Activated T-helper 2 cell treated with anti-CD3 and anti-CD28 coated beads, Interferon-gamma antibody, Interleukin-2, Interleukin-4, amounts not matched to agents 10 μg/mL and 5 μg/mL and 100 μg/mL, durations not matched to agents 14 hours and 24 hours and 36 hours (primary cell): ENCODE results near the gene TIGD1. TPM values are rescaled to one million over a fixed set of nuclear protein-coding genes. Genes with fewer than 3 reads are reported as not detected.

Experiments
- DNase-seq: peaks from one replicate; pipeline ENCODE4 v3.0.0; 2021; ENCODE audit warnings: low spot score
- H3K27ac Mint-ChIP-seq: one replicate; pipeline ENCODE4 v1.8.0; 2021; ENCODE audit warnings: mixed read lengths
- H3K27me3 Mint-ChIP-seq: one replicate; pipeline ENCODE4 v1.8.0; 2021; ENCODE audit warnings: low read depth, mixed read lengths
- H3K36me3 Mint-ChIP-seq: one replicate; pipeline ENCODE4 v1.8.0; 2021; ENCODE audit warnings: low read depth, mixed read lengths
- H3K4me1 Mint-ChIP-seq: one replicate; pipeline ENCODE4 v1.8.0; 2021; ENCODE audit warnings: low read depth, mixed read lengths
- H3K4me3 Mint-ChIP-seq: one replicate; pipeline ENCODE4 v1.8.0; 2021; ENCODE audit warnings: low read depth, mild to moderate bottlenecking, moderate library complexity, mixed read lengths
- H3K9me3 Mint-ChIP-seq: one replicate; pipeline ENCODE4 v1.8.0; 2021; ENCODE audit warnings: mixed read lengths
- intact Hi-C: fragments of 100-400 bp; cut with micrococcal nuclease; formaldehyde crosslinking; loops from one replicate; pipeline ENCODE4 v1.15.1; 2023
- total RNA-seq: library from RNA; stranded (reverse); gene quantifications from 2 replicates; pipeline ENCODE4 v1.2.3, GENCODE V29; 2022

Gene TIGD1
- total RNA-seq, 1 donor from 2014 or later: 9.1 TPM

DNA sequence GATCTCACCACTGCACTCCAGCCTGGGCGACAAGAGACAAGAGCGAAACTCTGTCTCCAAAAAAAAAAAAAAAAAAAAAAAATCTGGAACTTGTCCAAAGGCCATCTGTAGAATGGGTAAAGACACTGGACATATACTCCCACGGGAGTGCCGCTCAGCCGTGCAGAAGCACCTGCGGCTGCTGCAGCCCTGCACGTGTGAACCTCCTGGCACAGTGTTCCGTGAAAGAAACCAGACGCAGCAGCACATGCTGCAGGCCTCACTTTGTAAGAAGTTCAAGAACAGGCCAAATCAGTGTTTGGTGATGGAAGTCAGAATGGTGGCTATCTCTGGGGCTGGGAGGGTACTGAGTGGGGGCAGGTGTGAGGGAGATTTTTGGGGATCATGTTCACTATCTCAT lies 17.9 kb downstream of the TIGD1 start:
- intact Hi-C loops: no loop called here
- Mint-ChIP-seq H3K27me3 (peaks cover 7% of the 10 kb centered on the region), H3K4me1 (peaks cover 4% of the 10 kb centered on the region), H3K27ac (no peak overlapping the region), H3K4me3 (no peak overlapping the region), H3K36me3 (no peaks in the 10 kb centered on the region), H3K9me3 (no peaks in the 10 kb centered on the region)
- DNase-seq: no peak

DNA sequence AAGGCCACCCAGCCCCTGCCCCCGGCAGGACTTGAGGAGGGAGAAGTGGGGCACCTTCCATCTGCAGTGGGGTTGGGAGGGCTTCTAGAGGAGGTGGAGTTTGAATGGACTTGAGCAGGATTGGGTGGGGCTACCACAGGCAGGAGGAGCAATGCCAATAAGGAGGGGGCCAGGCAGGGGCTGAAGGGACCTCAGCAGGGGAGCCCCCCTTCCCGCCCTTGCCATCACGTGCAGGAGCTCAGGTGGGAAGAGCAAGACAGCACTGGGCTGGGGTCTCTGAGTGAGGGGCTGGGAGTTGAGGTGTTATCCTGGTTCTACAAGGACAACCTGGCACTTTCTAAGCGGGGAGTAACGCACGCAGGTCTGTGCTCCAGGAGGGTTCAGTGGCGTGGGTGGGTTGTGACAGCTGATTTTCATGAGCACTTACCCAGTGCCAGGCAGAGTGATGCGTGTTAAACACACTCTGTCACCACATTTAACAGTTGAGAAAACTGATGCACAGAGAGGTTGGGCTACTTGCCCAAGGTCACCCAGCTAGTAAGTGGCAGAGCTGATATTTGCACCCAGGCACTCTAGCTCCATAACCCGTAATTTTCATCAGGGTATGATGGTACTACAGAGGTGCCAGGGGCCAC lies 19.6 kb downstream of the TIGD1 start:
- Mint-ChIP-seq H3K27ac (no peak overlapping the region), H3K9me3 (no peaks in the 10 kb centered on the region), H3K4me1 (peaks cover 4% of the 10 kb centered on the region)

DNA sequence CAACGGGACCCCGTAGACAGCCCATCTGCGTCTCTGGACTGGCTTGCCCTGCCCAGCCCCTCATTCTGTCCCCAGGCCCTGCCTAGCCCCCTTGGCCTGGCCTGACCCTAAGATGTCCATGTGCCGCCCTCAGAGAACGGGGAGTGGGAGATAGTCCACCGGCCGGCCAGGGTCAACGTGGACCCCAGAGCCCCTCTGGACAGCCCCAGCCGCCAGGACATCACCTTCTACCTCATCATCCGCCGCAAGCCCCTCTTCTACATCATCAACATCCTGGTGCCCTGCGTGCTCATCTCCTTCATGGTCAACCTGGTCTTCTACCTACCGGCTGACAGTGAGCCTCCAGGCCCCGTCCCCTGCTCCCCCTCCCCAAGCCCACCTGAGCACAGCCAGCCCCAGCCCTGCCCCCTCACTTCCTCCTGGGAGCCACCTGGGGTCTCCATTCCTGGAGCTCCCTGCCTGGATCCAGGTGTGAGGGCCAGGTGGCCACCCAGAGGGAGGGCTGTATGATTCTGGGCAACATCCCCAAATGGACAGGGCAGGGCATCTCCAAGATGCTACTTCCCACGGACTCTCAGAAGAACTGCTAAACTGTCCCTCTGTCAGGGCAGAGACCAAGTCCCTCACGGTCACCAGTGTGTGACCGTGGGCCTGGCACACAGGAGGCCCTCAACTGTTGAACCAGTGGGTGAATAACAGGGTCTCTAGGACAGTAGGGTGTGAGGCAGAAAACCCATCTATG lies 20.4 kb downstream of the TIGD1 start:
- H3K27ac Mint-ChIP-seq: no peak overlapping the region
- H3K9me3 Mint-ChIP-seq: no peaks in the 10 kb centered on the region
- DNase-seq: no peak
- peaks cover 16% of the 10 kb centered on the region for H3K27me3 Mint-ChIP-seq
- intact Hi-C loops: no loop called here
- H3K36me3 Mint-ChIP-seq: no peaks in the 10 kb centered on the region
- no peak overlapping the region for H3K4me3 Mint-ChIP-seq
- H3K4me1 Mint-ChIP-seq: peaks cover 4% of the 10 kb centered on the region

More for the DNA sequence above, 19.6 kb downstream of the TIGD1 start:
- peaks cover 16% of the 10 kb centered on the region for H3K27me3 Mint-ChIP-seq
- no peak for DNase-seq
- intact Hi-C loops: no loop called here
- no peaks in the 10 kb centered on the region for H3K36me3 Mint-ChIP-seq
- H3K4me3 Mint-ChIP-seq: no peak overlapping the region

DNA sequence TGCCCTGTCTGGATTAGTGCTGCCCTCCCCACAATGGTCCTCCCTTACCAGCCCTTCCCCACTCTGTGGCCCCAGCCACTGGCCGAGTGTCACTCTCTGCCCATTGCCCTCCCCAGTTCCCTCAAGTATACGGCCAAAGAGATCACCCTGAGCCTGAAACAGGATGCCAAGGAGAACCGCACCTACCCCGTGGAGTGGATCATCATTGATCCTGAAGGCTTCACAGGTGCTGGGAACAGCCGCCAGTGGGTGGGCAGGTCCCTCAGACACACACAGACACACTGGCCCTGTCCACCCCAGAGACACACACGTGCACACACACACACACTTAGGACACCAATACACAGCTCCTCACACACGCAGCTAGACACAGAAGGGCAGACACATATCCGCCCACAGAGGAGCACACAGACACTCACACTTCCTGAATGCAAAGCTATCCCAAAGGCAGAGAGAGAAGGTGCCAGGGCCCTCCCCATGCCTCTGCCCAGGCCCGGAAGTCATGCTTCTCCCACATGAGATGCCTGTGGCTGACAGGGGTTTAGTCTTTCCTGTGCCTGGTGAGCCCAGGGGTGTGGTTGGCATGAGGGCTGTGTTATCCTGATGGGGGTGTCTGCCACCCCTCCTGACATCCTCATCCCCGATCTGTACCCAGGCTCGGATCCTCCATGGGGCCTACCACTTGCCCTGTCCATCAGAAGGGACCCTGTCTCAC lies 21.5 kb downstream of the TIGD1 start:
- Mint-ChIP-seq H3K4me3 (no peak overlapping the region), H3K9me3 (no peaks in the 10 kb centered on the region), H3K27ac (no peak overlapping the region), H3K27me3 (peaks cover 25% of the 10 kb centered on the region), H3K4me1 (peaks cover 4% of the 10 kb centered on the region), H3K36me3 (no peaks in the 10 kb centered on the region)
- intact Hi-C loops: no loop called here
- no peak for DNase-seq

DNA sequence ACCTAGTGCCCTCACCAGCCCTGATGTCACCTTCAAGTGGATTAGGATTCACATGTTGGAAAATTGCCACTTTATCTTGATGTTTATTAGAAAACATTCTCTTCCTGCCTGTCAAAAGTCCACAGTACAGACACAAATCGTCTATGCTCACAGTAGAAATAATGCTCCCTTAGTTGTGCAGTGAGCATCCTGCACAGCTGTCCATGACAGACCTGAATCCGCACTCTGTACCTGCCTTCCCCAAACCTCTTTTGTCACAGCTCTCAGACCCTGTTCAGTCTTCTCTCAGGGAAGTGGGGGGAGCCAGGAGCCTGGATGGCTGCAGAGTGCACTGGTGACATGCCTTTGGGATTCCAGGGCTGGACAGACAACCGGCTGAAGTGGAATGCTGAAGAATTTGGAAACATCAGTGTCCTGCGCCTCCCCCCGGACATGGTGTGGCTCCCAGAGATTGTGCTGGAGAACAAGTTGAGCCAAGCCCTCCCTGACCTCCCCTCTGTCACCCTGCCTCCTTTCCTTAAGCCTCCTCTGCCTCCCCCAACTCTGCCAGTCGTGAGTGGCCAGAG lies 22.4 kb downstream of the TIGD1 start:
- H3K36me3 Mint-ChIP-seq: no peaks in the 10 kb centered on the region
- no peak for DNase-seq
- H3K4me1 Mint-ChIP-seq: peaks cover 4% of the 10 kb centered on the region
- H3K4me3 Mint-ChIP-seq: no peak overlapping the region
- no peak overlapping the region for H3K27ac Mint-ChIP-seq
- peaks cover 30% of the 10 kb centered on the region for H3K27me3 Mint-ChIP-seq
- no peaks in the 10 kb centered on the region for H3K9me3 Mint-ChIP-seq
- intact Hi-C loops: no loop called here

DNA sequence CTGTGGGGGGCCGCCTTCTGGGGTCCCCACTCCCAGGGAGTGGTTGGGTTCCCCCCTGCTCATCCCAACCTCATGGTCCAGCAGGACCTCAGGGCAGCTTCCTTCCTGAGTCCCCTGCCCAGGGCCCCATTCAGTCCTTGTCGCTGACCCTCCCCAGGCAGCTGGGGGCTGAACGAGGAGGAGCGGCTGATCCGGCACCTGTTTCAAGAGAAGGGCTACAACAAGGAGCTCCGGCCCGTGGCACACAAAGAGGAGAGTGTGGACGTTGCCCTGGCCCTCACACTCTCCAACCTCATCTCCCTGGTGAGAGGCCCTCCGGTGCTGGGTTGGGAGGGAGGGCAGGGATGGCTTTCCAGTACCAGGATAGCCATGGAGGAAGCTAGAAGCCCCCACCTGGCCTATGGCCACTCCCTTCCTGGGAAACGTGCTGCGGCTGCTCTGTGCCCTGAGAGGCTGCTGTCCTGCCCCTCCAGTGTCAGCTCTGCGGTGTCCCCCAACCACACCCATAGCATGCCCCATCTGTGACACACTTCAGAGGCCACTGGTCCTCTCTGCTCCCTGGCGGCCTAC lies 23.9 kb downstream of the TIGD1 start:
- no peak overlapping the region for H3K27ac Mint-ChIP-seq
- H3K36me3 Mint-ChIP-seq: no peaks in the 10 kb centered on the region
- H3K4me1 Mint-ChIP-seq: peaks cover 4% of the 10 kb centered on the region
- intact Hi-C loops: no loop called here
- DNase-seq: no peak
- no peak overlapping the region for H3K4me3 Mint-ChIP-seq
- peaks cover 39% of the 10 kb centered on the region for H3K27me3 Mint-ChIP-seq
- no peaks in the 10 kb centered on the region for H3K9me3 Mint-ChIP-seq

DNA sequence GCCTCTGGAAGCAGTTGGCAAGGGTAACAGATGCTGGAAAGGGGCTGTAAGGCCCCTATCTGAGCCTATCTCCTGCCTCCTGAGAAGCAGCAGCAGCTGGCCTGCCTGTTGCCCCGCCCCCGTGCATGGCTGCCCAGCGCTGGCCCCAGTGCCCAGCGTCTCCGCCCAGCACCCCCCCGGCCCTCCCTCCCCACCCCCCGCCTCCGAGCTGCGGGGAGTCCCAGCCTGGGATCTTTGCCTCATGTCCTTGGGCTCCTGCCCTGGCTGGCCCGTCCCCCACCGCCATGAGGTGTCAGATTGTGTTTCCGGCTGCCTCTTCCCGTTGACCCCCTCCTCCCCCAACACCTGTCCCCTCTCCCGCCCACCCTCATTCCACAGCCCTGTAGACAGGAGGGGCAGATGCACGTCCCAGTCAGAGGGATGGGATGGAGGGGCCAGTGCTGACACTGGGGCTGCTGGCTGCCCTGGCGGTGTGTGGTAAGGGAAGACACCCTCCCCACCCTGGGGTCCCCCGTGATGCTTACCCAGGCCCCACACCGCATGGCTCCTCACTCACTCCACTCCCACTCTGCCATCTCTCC lies 24.5 kb downstream of the TIGD1 start, which contains the start of gene CHRND:
Gene CHRND, plus strand, starts transcription at position 370 of the 581 bp plus-strand sequence. Its CDS starts 56 bp downstream, at position 426.
- intact Hi-C loops: no loop called here
- no peak within 1 kb of the TSS for H3K27ac Mint-ChIP-seq
- no peak for DNase-seq
- peaks cover 40% of the 10 kb centered on the region for H3K27me3 Mint-ChIP-seq
- peaks cover 5% of the 10 kb centered on the region for H3K4me1 Mint-ChIP-seq
- H3K36me3 Mint-ChIP-seq: no peaks in the 10 kb centered on the region
- H3K4me3 Mint-ChIP-seq: no peak within 1 kb of the TSS
- no peaks in the 10 kb centered on the region for H3K9me3 Mint-ChIP-seq

DNA sequence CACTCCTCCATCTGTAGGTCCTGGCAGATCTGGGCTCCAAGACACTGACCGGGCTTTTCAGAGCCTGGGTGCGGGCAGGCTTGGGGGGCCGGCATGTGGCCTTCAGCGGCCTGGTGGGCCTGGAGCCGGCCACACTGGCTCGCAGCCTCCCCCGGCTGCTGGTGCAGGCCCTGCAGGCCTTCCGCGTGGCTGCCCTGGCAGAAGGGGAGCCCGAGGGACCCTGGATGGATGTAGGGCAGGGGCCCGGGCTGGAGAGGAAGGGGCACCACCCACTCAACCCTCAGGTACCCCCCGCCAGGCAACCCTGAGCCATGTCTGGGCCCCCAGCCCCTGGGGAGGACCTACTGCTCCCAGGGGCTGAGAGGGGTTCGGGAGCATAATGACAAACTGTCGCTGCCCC lies 25.2 kb downstream of the TIGD1 start:
- Mint-ChIP-seq H3K27me3 (peaks cover 42% of the 10 kb centered on the region), H3K36me3 (no peaks in the 10 kb centered on the region), H3K27ac (no peak overlapping the region), H3K4me3 (no peak overlapping the region), H3K4me1 (peaks cover 5% of the 10 kb centered on the region), H3K9me3 (no peaks in the 10 kb centered on the region)
- intact Hi-C loops: no loop called here
- no peak for DNase-seq

DNA sequence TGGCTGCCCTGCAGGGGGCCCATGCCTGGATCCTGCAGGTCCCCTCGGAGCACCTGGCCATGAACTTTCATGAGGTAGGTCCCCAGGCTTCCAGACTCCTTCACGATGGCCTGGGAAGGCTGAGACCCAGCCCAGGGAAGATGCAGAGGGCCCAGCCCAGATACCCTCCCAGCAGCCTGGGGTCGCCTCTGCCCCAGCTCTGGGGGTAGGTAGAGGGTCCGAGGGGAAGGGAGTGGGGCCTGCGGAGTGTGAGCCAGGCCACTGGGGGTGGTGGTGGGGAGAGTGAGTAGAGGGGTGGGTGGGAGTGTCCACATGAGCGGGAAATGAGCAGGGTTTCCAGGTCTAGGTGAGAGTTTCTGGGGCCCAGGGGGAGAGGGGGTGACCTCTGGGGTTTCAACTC lies 25.6 kb downstream of the TIGD1 start:
- no peak overlapping the region for H3K27ac Mint-ChIP-seq
- peaks cover 5% of the 10 kb centered on the region for H3K4me1 Mint-ChIP-seq
- H3K9me3 Mint-ChIP-seq: no peaks in the 10 kb centered on the region
- H3K36me3 Mint-ChIP-seq: no peaks in the 10 kb centered on the region
- H3K4me3 Mint-ChIP-seq: no peak overlapping the region
- no peak for DNase-seq
- H3K27me3 Mint-ChIP-seq: peaks cover 42% of the 10 kb centered on the region
- intact Hi-C loops: loop anchor here (5.0 kb wide), 1 partner anchor 82 kb away; no protein-coding TSS in a partner anchor

DNA sequence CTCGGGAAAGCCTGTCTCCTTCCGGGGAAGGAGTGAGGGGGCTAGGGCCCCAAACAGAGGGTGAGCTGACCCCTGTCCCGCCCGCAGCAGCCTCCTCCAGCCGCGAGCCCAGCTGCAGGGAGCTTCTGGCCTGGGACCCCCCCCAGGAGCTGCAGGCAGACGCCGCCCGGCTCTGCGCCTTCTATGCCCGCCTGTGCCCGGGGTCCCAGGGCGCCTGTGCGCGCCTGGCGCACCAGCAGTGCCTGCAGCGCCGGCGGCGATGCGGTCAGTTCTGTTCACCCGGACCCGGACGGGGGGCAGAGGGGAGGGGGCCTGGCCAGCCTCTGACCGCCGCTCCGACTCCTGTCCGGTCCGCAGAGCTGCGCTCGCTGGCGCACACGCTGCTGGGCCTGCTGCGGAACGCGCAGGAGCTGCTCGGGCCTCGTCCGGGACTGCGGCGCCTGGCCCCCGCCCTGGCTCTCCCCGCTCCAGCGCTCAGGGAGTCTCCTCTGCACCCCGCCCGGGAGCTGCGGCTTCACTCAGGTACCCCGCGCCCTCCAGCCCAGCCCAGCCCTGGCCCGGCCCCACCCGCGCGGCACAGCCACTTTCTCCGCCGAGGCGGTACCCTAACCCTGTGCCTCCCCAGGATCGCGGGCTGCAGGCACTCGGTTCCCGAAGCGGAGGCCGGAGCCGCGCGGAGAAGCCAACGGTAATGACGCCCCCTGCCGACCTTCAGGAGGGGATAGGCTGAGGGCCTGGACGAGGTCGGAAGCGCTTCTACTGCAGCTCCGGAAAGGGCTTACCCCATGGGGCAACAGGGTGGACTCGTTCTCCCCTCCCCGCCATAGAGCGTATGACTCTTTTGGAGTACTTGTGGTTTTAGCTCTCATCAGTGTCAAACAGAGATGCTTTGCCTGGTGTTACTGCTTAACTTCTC lies 26.4 kb downstream of the TIGD1 start:
- no peak overlapping the region for H3K4me3 Mint-ChIP-seq
- intact Hi-C loops: loop anchor here (5.0 kb wide), 1 partner anchor 82 kb away; no protein-coding TSS in a partner anchor
- no peaks in the 10 kb centered on the region for H3K9me3 Mint-ChIP-seq
- H3K27ac Mint-ChIP-seq: no peak overlapping the region
- DNase-seq: peak; percentile 20
- peaks cover 41% of the 10 kb centered on the region for H3K27me3 Mint-ChIP-seq
- no peaks in the 10 kb centered on the region for H3K36me3 Mint-ChIP-seq
- H3K4me1 Mint-ChIP-seq: peaks cover 4% of the 10 kb centered on the region

DNA sequence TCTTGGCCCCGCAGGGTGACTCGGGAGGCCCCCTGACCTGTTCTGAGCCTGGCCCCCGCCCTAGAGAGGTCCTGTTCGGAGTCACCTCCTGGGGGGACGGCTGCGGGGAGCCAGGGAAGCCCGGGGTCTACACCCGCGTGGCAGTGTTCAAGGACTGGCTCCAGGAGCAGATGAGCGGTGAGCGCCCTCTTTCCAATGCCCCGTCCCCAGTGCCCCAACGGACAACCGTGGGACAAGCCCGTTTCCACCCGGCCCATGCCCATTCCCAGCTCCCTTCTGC lies 27.0 kb downstream of the TIGD1 start:
- Mint-ChIP-seq H3K9me3 (no peaks in the 10 kb centered on the region), H3K36me3 (no peaks in the 10 kb centered on the region), H3K27me3 (peaks cover 36% of the 10 kb centered on the region), H3K4me3 (no peak overlapping the region), H3K27ac (no peak overlapping the region), H3K4me1 (peaks cover 2% of the 10 kb centered on the region)
- intact Hi-C loops: loop anchor here (5.0 kb wide), 1 partner anchor 81 kb away; no protein-coding TSS in a partner anchor
- no peak for DNase-seq
